Activated naive CD4-positive, alpha-beta T cell treated with Interleukin-2 at 50 U/mL for 16 hours (primary cell): Measurements from ENCODE around the gene CNGB1.
A peak's percentile ranks its signal among the peaks of the same experiment; 100 is the strongest.
"Not testable (repeated sequence)": the region's sequence is repeated elsewhere in the genome, so short reads cannot be mapped to it uniquely, and the experiment has no call there.

Source experiments
- DNase-seq: peaks from one replicate; pipeline ENCODE4 v3.0.0-alpha.2; 2020

CNGB1 gene

GRCh38 chr16:57900796-57901479 lies 70.0 kb downstream of the CNGB1 start:
- DNase-seq, result no peak

GRCh38 chr16:57899771-57900661 lies 70.9 kb downstream of the CNGB1 start:
- peak; percentile 77 for DNase-seq

GRCh38 chr16:57898961-57899360 lies 72.0 kb downstream of the CNGB1 start:
- no peak for DNase-seq

GRCh38 chr16:57897996-57898395 lies 72.9 kb downstream of the CNGB1 start:
- DNase-seq, result no peak

GRCh38 chr16:57897053-57897784 lies 73.7 kb downstream of the CNGB1 start:
- no peak for DNase-seq

- DNase-seq, result not testable (repeated sequence)
Measured at GRCh38 chr16:57895081-57895547, 75.8 kb downstream of the CNGB1 start.

GRCh38 chr16:57894390-57895080 lies 76.4 kb downstream of the CNGB1 start:
- DNase-seq, result no peak

- no peak for DNase-seq
Measured at GRCh38 chr16:57893559-57894389, 77.2 kb downstream of the CNGB1 start.

GRCh38 chr16:57893217-57893558 lies 77.7 kb downstream of the CNGB1 start:
- DNase-seq, result no peak

- no peak for DNase-seq
Measured at GRCh38 chr16:57892447-57893096, 78.4 kb downstream of the CNGB1 start.

- no peak for DNase-seq
Measured at GRCh38 chr16:57892041-57892440, 78.9 kb downstream of the CNGB1 start.

- no peak for DNase-seq
Measured at GRCh38 chr16:57890752-57891111, 80.2 kb downstream of the CNGB1 start.

- no peak for DNase-seq
Measured at GRCh38 chr16:57889960-57890751, 80.8 kb downstream of the CNGB1 start.

GRCh38 chr16:57889522-57889921 lies 81.4 kb downstream of the CNGB1 start:
- DNase-seq, result no peak

- DNase-seq, result no peak
Measured at GRCh38 chr16:57889111-57889510, 81.8 kb downstream of the CNGB1 start.

GRCh38 chr16:57888128-57888527 lies 82.8 kb downstream of the CNGB1 start:
- no peak for DNase-seq

GRCh38 chr16:57887711-57888110 lies 83.2 kb downstream of the CNGB1 start:
- DNase-seq, result no peak

- DNase-seq, result no peak
Measured at GRCh38 chr16:57886427-57886826, 84.5 kb downstream of the CNGB1 start.

- no peak for DNase-seq
Measured at GRCh38 chr16:57884655-57885133, 86.2 kb downstream of the CNGB1 start.

GRCh38 chr16:57883953-57884654 lies 86.8 kb downstream of the CNGB1 start:
- no peak for DNase-seq
